CD4-positive, alpha-beta T cell treated with Interleukin-15 for 4 hours (primary cell): ENCODE data around the gene PAWR.
A peak's percentile ranks its signal among the peaks of the same experiment; 100 is the strongest.

Experiments used
- DNase-seq: peaks from one replicate; pipeline ENCODE4 v3.0.0-alpha.2; 2020; ENCODE audit warnings: low spot score

PAWR gene, protein sequence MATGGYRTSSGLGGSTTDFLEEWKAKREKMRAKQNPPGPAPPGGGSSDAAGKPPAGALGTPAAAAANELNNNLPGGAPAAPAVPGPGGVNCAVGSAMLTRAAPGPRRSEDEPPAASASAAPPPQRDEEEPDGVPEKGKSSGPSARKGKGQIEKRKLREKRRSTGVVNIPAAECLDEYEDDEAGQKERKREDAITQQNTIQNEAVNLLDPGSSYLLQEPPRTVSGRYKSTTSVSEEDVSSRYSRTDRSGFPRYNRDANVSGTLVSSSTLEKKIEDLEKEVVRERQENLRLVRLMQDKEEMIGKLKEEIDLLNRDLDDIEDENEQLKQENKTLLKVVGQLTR

DNA sequence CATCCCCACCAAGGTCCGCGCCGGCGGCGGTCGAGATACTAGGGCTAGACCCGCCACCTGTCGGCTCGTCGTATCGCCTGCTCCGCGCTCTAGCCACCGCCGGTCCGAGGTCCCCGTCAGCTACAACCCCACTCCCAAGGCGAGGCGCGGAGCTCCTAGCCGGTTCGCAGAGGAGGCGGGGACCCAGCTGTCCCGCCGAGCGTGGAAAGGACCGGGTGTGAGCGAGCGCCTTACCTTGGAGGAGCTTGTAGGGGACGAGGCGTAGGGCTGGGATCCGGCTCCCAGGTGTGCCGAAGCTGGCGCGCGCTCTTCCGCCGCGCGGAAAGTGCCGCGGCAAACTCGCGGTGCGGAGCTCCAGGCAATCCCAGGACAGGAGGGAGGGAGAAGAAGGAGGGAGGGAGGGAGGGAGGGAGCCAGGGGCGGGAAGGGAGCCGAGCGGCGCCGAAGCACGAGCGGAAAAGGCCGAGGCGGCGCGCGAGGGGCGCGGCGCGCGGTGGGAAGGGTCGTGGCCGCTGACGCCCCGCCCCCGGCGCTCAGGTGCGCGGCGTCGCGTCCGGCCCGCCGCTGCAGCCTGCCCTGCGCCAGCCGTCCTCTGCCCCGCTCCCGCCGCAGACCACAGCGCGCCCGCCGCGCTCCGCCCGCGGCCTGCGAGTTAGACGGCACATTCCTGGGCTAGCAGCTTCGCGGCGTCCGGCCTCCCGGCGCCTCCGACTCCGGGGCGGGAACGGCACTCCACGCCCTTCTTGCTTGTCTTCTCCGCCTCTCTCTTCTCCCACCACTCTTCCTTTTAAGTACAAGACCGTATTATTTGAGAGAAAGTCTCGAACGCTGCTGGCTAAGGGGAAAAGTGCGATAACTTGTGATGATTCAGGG lies at the start of gene PAWR:
PAWR (minus strand) TSS at position 327 of the 873 bp plus-strand sequence. CDS start 720 bp downstream, outside the sequence.
- no peak for DNase-seq

DNA sequence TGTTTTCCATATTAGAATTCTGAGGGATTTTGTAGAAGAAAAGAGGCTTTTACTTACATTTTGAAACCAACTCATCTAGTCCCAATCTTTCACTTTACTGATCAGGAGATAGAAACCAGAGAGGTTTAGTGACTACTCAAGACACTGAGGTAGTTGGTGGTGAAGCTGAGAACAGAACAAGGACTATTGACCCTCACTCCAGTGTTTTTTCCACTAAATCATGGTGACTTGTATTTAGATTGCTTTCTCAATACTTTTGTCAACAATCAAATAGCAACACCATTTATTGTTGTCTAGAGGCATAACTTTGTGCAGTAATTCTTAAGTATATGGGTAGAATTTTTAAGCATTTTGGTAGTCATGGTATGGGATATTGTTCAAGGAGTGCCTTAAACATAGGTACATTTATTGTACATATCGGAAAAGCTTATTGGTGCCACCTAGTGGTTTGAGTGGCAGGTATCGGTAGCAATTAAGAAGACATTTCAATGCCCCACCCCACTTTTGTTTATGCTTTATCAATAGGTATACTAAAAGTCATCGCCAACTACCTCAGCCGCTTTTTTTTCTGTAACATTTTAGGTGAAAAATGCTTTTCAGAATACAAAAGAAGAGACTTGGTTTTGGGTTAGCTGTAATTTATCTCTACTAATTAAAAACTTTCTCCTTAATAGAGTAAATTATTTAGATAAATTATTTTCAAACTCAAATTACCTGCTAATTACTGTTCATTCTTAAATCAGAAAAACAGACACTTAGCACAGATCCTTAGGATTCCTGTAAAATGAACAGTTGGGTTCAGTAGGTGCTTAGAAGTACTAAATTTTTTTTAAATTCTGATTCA lies 47.3 kb upstream of the PAWR start:
- peak; percentile 37 for DNase-seq

DNA sequence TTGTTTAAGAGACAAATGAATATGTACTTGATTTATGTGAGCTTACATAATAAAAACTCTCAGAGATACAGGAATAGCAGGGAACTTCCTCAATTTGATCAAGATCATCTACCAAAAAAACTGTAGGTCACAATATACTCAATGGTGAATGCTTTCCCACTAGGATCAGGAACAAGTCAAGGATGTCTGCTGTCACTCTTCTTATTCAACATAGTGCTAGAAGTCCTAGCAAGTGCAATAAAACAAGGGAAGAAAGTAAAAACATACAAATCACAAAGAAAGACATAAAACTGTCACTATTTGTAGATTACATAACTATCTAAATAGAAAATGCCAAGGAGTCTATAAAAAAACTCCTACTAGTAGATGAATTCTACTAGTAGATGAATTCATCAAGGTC lies 41.9 kb upstream of the PAWR start:
- DNase-seq = no peak

DNA sequence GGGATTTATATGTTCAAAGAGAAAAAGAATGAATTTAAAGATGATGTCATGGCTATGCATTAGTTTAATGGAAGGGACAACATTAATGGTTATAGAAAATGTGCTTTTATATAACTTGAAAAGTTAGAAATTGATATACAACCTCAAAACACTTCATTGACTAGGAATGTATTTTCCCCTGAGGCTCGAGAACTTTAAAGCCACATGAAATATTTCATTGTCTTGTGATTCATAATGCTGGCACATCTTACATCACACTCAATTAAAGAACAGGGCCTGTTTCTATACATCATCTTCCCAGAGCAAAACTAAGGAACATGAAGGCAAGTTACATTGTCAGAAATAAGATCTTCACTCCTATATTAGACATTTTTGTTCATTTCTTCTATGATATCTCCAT lies 35.2 kb upstream of the PAWR start:
- no peak for DNase-seq

DNA sequence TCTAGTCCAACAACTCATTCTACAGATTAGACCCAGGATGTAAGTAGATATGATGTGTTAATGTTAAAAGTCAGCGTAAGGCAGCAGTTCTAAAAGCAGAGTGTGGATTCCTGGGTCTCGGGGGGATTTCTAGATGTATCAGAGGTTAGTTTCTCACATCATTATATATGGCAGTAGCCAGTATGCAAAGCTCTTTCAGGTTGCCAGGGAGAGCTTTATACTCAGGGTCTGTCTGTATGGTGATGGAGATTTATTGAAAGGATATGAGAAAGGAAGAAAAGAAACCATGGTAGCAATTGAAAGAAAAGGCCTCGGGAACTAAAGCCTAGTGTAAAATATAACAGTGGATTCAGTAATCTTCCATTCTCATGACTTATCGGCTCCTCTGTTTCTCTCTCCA lies 26.2 kb upstream of the PAWR start:
- DNase-seq = no peak

DNA sequence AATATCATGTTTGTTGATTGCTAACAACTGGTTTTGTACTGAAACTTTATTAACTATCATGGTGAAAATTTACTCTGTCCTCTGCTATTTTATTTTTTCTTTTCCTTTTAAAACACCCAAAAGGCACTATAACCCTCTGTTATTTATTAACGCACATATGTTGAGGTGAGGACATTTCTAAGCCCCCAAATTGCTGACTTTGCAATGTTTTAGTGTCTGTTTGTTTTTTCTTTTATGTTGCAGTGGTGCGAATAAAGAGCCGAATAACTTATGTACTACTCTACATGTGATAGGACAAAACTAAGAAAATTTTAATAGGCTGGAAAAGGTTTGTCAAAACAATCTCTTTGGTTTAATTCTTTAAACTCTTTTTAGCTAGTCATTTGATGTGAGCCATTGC lies 24.5 kb upstream of the PAWR start:
- no peak for DNase-seq

DNA sequence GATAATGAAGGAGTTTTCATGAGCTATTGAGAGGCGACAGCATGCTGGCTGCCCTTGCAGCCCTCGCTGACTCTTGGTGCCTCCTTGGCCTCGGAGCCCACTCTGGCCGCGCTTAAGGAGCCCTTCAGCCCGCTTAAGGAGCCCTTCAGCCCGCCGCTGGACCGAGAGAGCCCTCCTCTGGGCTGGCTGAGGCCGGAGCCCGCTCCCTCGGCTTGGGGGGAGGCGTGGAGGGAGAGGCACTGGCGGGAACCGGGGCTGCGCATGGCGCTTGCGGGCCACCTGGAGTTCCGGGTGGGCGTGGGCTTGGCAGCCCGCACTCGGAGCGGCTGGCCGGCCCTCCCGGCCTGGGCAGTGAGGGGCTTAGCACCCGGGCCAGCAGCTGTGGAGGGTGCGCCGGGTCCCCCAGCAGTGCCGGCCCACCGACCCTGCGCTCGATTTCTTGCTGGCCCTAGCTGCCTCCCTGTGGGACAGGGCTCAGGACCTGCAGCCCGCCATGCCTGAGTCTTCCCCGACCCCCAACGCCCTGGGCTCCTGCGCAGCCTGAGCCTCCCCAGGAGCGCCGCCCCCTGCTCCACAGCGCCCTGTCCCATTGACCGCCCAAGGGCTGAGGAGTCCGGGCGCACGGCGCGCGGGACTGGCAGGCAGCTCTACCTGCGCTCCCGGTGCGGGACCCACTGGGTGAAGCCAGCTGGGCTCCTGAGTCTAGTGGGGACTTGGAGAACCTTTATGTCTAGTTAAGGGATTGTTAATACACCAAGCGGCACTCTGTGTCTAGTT lies 20.1 kb upstream of the PAWR start:
- no peak for DNase-seq

DNA sequence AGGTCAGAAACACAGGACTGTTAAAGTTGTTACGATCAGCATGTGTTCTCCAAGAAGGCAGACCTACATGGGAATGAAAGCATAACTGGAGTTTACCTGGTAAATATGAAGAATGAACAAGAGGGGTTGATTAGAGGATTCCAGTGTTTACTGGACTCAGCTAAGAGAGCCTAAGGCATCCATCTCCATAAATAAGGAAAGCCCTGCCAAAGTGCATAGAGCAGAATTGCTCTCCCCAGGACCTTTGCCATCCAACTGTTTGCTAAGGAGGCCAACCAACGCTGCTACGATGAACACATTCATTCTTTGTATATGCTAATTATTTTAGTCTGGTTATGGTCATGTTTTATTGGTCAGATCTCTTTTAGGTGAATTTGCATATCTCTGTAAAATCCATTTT lies 17.1 kb upstream of the PAWR start:
- no peak for DNase-seq

DNA sequence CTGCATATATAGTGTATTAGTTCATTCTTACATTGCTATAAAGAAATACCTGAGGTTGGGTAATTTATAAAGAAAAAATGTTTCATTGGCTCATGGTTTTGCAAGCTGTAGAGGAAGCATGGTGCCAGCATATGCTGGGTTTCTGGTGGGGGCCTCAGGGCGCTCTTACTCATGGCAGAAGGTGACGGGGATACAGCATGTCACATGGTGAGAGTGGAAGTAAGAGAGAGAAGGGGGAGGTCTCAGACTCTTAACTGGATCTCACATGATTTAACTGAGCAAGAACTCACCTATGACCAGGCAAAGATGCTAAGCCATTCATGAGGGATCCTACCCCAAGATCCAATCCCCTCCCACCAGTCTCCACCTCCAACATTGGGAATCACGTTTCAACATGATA lies 15.9 kb upstream of the PAWR start:
- DNase-seq = no peak

DNA sequence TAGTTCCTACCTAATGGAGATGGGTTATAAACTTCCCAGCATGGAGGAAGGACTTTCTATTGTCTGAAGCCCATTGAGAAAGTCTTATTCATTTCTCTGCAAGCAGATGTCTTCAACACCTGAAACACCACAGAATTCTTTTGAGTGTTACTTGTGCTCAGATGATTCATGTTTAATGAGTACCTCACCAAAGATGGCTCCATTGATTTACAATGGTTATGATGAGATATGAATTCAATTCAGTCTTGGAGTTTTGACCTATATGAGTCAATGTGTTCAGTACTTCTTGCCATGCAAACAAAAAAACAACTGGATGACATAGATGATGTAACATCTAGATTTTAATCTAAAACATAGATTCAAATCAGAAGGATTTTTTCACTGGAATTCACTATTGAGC lies 15.4 kb upstream of the PAWR start:
- DNase-seq = no peak

DNA sequence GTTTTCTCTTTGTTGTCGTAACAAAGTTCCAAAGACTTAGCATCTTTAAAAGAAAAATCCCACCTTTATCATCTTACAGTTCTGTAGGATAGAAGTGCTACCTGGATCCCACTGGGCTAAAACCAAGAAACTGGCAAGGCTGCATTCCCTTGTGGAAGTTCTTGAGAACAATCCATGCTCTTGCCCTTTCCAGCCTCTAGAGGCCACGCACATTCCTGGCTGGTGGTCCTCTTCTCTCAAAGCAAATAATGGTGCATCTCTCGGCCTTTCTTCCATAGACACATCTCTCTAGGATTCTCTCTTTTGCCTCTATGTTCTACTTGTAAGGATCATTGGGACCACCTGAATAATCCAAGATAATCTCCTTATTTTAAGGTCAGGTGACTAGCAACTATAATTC lies 8.2 kb upstream of the PAWR start:
- no peak for DNase-seq

DNA sequence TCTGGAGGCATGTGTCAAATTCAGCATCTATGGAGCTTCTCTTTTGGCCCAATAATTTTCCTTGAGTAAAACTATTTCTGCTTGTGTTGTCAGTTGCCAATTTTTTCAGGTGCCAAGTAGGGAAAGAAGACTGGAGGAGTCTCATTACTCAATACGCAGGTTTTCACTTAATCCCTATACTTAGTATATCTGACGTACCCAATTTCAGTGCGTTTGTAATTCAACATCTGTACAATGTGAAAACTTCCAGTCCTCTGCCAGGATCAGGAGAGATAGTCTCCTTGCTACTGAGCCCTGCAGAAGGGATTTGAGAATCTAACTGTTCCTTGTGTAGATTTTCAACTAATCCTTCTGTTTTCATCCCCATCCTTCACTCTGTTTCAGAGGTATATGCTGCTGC lies 5.7 kb upstream of the PAWR start:
- no peak for DNase-seq

DNA sequence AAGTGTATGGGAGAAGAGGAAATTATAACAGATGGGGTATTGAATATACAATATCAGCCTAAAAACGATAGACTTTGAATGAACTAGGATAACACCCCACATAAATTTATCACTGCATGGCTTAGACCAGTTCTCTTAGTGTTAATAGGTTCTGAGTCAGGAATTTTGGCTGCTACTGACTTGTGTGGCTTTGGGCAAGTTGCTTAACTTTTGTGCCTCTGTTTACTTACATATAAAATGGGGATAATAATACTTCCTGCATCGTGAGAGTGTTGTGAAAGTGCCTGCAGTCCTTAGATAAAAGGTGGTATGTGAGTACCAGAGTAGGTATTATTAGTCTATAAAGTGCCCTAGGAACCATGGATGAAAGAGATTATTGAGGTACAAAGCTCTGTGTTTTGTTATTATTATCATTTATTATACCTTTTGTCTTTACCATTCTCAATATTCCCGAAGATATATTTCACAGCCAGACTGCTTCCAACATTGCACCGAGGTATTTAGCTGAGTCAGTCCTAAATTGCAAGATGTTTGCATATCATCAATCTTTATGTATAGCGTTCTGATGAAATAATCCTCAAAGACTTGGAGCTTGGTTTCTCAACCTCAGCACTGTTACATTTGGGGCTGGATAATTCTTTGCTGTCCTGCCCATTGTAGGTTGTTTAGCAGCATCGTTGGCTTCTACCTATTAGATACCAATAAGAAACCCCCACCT lies 2.3 kb upstream of the PAWR start:
- no peak for DNase-seq

DNA sequence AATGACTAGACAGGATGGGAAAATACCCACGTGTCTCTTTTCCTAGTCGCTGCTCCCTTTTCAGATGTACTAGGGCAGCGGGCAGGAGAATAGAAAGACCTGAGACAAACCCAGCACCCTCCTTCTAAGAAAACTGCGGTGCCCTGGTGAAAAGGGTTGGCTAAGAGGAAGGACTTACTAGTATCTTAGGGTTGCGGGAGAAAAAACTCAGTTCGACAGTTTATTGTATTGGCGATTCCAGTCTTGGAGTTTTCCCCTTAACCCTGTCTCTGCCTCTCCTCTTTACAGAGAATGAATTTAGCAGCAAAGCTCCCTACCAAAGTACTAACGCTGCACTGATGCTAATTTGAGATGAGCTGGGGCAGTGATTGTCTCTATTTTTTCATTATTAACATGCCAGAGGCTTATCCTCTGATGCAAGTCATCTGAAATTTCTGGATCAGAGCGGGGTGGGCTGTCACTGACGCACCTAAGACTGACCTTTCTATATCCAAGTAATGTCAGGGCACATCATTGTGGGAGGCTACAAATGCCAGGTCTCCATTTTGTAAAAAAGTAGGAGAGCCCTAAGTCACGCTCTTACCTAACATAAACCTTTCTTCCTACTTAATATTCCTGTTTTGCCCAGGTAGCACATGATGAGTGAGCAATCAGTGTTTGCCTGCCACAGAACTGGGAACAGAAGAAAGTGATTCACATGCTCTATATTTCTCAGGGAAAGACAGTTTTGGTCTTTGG lies 916 bp upstream of the PAWR start:
- DNase-seq = no peak

DNA sequence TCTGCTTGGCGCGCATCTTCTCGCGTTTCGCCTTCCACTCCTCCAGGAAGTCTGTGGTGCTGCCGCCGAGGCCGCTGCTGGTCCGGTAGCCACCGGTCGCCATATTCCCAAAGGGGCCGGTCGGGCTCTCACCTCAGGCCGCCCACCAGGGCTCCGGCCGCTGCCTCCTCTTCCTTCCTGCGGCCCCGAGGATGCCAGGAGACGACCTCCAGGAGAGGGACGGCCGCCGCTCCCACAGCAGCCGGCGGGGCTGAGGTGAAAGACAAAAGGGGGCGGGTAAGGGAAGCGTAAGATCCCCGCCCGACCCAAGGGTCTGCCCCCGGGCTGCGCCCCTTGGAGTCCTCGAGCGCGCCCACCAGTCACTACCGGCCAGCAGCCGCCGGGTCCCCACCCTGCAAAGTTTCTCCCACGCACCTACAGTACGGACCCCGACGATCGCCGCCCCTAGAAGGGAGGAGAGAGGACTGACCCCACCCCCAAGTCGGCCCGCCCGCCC lies 574 bp downstream of the PAWR start:
- no peak for DNase-seq

DNA sequence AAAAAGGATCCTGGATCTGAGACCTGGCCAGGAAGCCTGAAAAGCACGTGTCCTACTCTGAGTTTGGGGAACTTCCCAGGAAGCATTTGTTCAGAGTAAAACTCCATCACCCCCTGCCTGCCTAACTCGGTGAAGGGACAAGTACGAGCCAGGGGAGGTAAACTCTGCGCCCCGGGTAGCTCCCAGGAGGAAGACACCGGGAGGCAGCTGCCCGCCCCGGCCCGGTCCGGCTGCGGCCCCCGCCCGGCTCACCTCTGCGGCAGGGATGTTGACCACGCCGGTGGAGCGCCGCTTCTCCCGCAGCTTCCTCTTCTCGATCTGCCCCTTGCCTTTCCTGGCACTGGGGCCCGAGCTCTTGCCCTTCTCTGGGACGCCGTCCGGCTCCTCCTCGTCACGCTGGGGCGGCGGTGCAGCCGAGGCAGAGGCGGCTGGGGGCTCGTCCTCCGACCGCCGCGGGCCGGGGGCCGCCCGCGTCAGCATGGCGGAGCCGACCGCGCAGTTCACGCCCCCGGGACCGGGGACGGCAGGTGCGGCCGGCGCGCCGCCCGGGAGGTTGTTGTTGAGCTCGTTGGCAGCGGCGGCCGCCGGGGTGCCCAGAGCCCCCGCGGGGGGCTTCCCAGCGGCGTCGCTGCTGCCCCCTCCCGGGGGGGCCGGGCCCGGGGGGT lies 1.2 kb downstream of the PAWR start:
- DNase-seq = no peak

DNA sequence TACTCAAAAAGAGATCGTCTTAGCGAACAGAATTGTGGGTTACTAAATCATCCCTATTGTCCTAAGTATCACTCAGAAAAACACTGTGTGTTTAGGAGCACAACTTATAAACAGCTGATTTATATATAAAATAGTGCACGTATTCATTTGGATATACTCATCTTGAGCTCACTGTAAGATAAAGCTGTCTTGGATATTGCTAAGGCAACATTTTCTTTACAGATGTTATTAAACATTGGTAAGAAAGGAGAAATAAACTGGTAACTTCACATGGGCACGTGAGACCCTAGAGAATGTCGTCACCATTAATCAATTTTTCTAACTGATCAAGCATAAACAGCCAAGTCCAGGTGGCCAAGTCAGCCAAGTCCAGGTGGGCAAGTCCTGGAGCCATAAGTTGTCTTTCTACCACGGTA lies 1.7 kb downstream of the PAWR start:
- DNase-seq = no peak

DNA sequence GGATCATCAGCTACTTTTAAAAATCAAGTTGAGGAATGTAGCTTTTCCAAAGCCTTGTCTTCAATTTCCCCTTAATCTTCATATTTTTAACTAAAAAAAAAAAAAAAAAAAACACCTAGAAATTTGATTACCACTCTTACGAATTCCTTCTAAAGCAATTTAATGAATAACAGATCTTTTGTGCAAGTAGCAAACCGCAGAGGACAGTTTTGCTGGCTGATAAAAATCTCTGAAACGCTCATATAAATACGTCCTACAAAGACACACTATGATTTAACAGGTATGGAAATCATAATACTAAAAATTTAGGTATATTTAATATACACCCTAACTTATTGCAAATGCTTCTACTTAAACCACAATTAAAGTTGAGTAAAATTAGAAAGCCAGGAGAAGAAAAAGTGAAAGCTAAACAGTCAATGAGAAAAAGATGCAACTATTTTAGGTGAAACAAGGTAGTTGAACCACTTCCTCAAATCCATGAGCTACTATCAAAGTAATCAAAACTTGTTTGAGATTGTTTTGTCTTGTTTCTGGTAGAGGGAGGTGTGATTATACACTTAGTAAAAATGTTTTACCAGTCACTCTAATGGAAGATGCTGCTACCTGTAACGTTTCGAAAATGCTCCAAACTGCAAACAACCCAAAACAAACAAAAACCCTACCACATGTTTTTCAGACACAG lies 2.2 kb downstream of the PAWR start:
- no peak for DNase-seq

DNA sequence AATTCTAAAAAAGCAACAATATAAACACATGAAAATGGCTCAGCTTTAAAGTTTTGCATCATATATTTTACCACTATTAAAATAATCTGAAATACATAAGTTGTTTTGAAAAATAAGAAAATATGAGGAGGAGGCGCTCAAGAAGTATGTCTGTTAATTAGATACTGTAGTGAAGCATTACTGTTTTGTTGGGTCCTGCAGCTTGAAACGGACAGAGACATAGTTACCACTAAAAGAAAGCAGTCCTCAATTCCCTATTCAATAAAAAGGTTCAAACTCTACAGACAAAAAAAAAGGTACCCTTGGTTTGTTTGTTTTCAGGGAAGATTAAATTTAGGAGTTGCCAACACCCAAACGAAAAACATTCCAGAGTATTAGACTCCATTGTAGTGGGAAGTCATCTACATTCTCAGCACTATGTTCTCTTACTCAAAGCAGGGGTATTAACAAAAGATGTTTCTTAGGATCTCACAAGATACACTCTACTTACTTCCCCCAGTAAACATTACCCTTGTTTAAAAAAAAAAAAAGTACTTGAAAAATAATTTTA lies 3.0 kb downstream of the PAWR start:
- no peak for DNase-seq
